NCI-H460 (cell line): Measurements from ENCODE around the gene HNRNPCL1. TPM values are rescaled to one million over a fixed set of nuclear protein-coding genes. Genes with fewer than 3 reads are reported as not detected.
"Not testable (repeated sequence)": the region's sequence is repeated elsewhere in the genome, so short reads cannot be mapped to it uniquely, and the experiment has no call there.

Experiments used
- DNase-seq: peaks from one replicate; pipeline ENCODE4 v3.0.0-alpha.2; 2016; ENCODE audit warnings: low read depth; ENCODE audit errors: extremely low read depth
- polyA plus RNA-seq: library from polyadenylated mRNA; depleted of rRNA; stranded (reverse); fragments of >200 nt; gene quantifications from 2 replicates; pipeline ENCODE4 v1.2.3, GENCODE V29; 2014; cell fraction: nucleus; rRNA removed
- total RNA-seq: library from RNA; depleted of rRNA; stranded (reverse); fragments of >200 nt; shearing (Covaris generic); gene quantifications from 2 replicates; pipeline ENCODE4 v1.2.3, GENCODE V29; 2014; rRNA removed

HNRNPCL1 gene
- not detected in 2 replicates for total RNA-seq
- polyA plus RNA-seq = not detected in 2 replicates

- DNase-seq = not testable (repeated sequence)
Observed at GRCh38 chr1:12848620-12849019, at the start of gene HNRNPCL1. Gene HNRNPCL1 (minus strand): TSS chr1:12848720. CDS start chr1:12848289, 431 bp downstream.

GRCh38 chr1:12898170-12898569, 49.6 kb upstream of the HNRNPCL1 start, which contains the start of gene PRAMEF10:
Gene PRAMEF10 (minus strand): TSS chr1:12898270. CDS start chr1:12895847, 2,423 bp downstream.
- DNase-seq = not testable (repeated sequence)

GRCh38 chr1:12886101-12886500, 37.6 kb upstream of the HNRNPCL1 start, which contains the start of gene PRAMEF4:
Gene PRAMEF4 (minus strand): TSS chr1:12886201. CDS start chr1:12883394, 2,807 bp downstream.
- not testable (repeated sequence) for DNase-seq

- DNase-seq = not testable (repeated sequence)
Observed at GRCh38 chr1:12878453-12878852, 29.9 kb upstream of the HNRNPCL1 start.

GRCh38 chr1:12863131-12863880, 14.8 kb upstream of the HNRNPCL1 start:
- not testable (repeated sequence) for DNase-seq

- DNase-seq = not testable (repeated sequence)
Observed at GRCh38 chr1:12856786-12857185, 8.3 kb upstream of the HNRNPCL1 start, which contains the start of gene PRAMEF2. Gene PRAMEF2 (plus strand): TSS chr1:12857086. CDS start chr1:12859010, 1,924 bp downstream.

- no peak for DNase-seq
Observed at GRCh38 chr1:12851779-12852178, 3.3 kb upstream of the HNRNPCL1 start.

- not testable (repeated sequence) for DNase-seq
Observed at GRCh38 chr1:12833251-12833650, 15.3 kb downstream of the HNRNPCL1 start.

- not testable (repeated sequence) for DNase-seq
Observed at GRCh38 chr1:12831310-12831709, 17.2 kb downstream of the HNRNPCL1 start, which contains the start of gene PRAMEF11. Gene PRAMEF11 (minus strand): TSS chr1:12831410. CDS start chr1:12828789, 2,621 bp downstream.

- DNase-seq = not testable (repeated sequence)
Observed at GRCh38 chr1:12819061-12819460, 29.5 kb downstream of the HNRNPCL1 start.

GRCh38 chr1:12811409-12811784, 37.1 kb downstream of the HNRNPCL1 start:
- no peak for DNase-seq

GRCh38 chr1:12810691-12811408, 37.7 kb downstream of the HNRNPCL1 start:
- DNase-seq = no peak

GRCh38 chr1:12809933-12810332, 38.6 kb downstream of the HNRNPCL1 start:
- no peak for DNase-seq

- no peak for DNase-seq
Observed at GRCh38 chr1:12799730-12800129, 48.8 kb downstream of the HNRNPCL1 start.

- DNase-seq = no peak
Observed at GRCh38 chr1:12798911-12799310, 49.6 kb downstream of the HNRNPCL1 start.

Other genes with a start within 250 kb of the HNRNPCL1 start
- 19.1 and 21.4 TPM in 2 replicates for gene DHRS3, start 230.5 kb downstream of the HNRNPCL1 start, total RNA-seq
- not detected in 2 replicates for gene AADACL4, start 204.6 kb downstream of the HNRNPCL1 start, total RNA-seq
- gene AADACL3, start 132.6 kb downstream of the HNRNPCL1 start, total RNA-seq = 0.05 TPM in 1 of 2 replicates, not detected in the other
- gene CFAP107, start 102.5 kb downstream of the HNRNPCL1 start, total RNA-seq = not detected in 2 replicates
- gene PRAMEF12, start 75.0 kb downstream of the HNRNPCL1 start, total RNA-seq = not detected in 2 replicates
- gene PRAMEF1, start 57.3 kb downstream of the HNRNPCL1 start, total RNA-seq = not detected in 2 replicates
- gene PRAMEF11, start 17.3 kb downstream of the HNRNPCL1 start, total RNA-seq = not detected in 2 replicates
- not detected in 2 replicates for gene PRAMEF2, start 8.4 kb upstream of the HNRNPCL1 start, total RNA-seq
- 0.07 TPM in 1 of 2 replicates, not detected in the other for gene PRAMEF4, start 37.5 kb upstream of the HNRNPCL1 start, total RNA-seq
- not detected in 2 replicates for gene PRAMEF10, start 49.5 kb upstream of the HNRNPCL1 start, total RNA-seq
- not detected in 2 replicates for gene PRAMEF7, start 67.9 kb upstream of the HNRNPCL1 start, total RNA-seq
- gene PRAMEF6, start 98.9 kb upstream of the HNRNPCL1 start, total RNA-seq = not detected in 2 replicates
- not detected in 2 replicates for gene PRAMEF27, start 207.9 kb upstream of the HNRNPCL1 start, total RNA-seq
- gene HNRNPCL3, start 212.0 kb upstream of the HNRNPCL1 start, total RNA-seq = not detected in 2 replicates
- gene PRAMEF25, start 222.1 kb upstream of the HNRNPCL1 start, total RNA-seq = not detected in 2 replicates